MCF 10A (cell line): ENCODE measurements around the gene DEGS1. TPM values are rescaled to one million over a fixed set of nuclear protein-coding genes. Genes with fewer than 3 reads are reported as not detected.

Experiments
- BruUV-seq: library from RNA; stranded (reverse); fragments of 400-500 nt; replicated peaks from 2 replicates; lab custom pipeline; 2021; lab: Mats Ljungman, UMichigan
- CTCF ChIA-PET: fragments of 300-600 bp; sonication (Branson Sonifier 250); formaldehyde crosslinking; extraction: SDS; loops from one replicate; lab custom pipeline; 2021; ENCODE audit warnings: antibody characterized with exemption, inconsistent platforms; lab: Yijun Ruan, JAX
- POLR2A ChIA-PET: fragments of 300-600, 350-650 bp; sonication (Branson Sonifier 250); formaldehyde crosslinking; extraction: SDS; loops from one replicate; lab custom pipeline; 2020; ENCODE audit warnings: antibody characterized with exemption, inconsistent platforms; lab: Yijun Ruan, JAX
- DNase-seq: peaks from one replicate; pipeline ENCODE4 v3.0.0-alpha.2; 2018; ENCODE audit not compliant: unreplicated experiment
- H3K27ac Mint-ChIP-seq: one replicate; pipeline ENCODE4 v1.8.0; 2022; ENCODE audit warnings: mild to moderate bottlenecking, low read depth, mixed read lengths; ENCODE audit not compliant: unreplicated experiment
- H3K27me3 Mint-ChIP-seq: one replicate; pipeline ENCODE4 v1.8.0; 2022; ENCODE audit warnings: mixed read lengths; ENCODE audit not compliant: insufficient read depth, unreplicated experiment
- H3K36me3 Mint-ChIP-seq: one replicate; pipeline ENCODE4 v1.8.0; 2022; ENCODE audit warnings: mild to moderate bottlenecking, moderate library complexity, mixed read lengths; ENCODE audit not compliant: insufficient read depth, unreplicated experiment
- H3K4me1 Mint-ChIP-seq: one replicate; pipeline ENCODE4 v1.8.0; 2022; ENCODE audit warnings: mixed read lengths; ENCODE audit not compliant: insufficient read depth, unreplicated experiment
- H3K4me3 Mint-ChIP-seq: one replicate; pipeline ENCODE4 v1.8.0; 2022; ENCODE audit warnings: mild to moderate bottlenecking, moderate library complexity, mixed read lengths; ENCODE audit not compliant: unreplicated experiment
- H3K9me3 Mint-ChIP-seq: one replicate; pipeline ENCODE4 v1.8.0; 2022; ENCODE audit warnings: mixed read lengths; ENCODE audit not compliant: unreplicated experiment
- CTCF ChIP-seq: fragments of 200-600 bp; IDR thresholded peaks from one replicate; pipeline ENCODE4 v1.8.0; 2022; ENCODE audit warnings: antibody characterized with exemption, mild to moderate bottlenecking; ENCODE audit not compliant: unreplicated experiment
- intact Hi-C: fragments of 100-400 bp; cut with micrococcal nuclease; formaldehyde crosslinking; loops from 2 replicates; pipeline ENCODE4 v1.14.1; 2022
- total RNA-seq: library from RNA; stranded (reverse); gene quantifications from 2 replicates; pipeline ENCODE4 v1.2.3, GENCODE V29; 2022

The DEGS1 gene
- total RNA-seq, 1 experiment from 2014 or later = 99.1 TPM

GRCh38 chr1:224219612-224220059 lies 36.6 kb downstream of the DEGS1 start:
- POLR2A ChIA-PET = interaction anchor here (0.6 to 3.1 kb wide), 13 partner anchors 13 to 409 kb away, joined by 3 to 26 read pairs (median 3); partner anchors contain the start of genes DEGS1 and NVL
- Mint-ChIP-seq H3K9me3 (no peaks in the 10 kb centered on the region), H3K36me3 (no peaks in the 10 kb centered on the region), H3K27ac (no peak overlapping the region), H3K27me3 (no peaks in the 10 kb centered on the region), H3K4me3 (no peak overlapping the region), H3K4me1 (peaks cover 27% of the 10 kb centered on the region)
- CTCF ChIA-PET = interaction anchor here (0.7 to 0.8 kb wide), 5 partner anchors 22 to 814 kb away, joined by 3 to 4 read pairs (median 3); no protein-coding TSS in a partner anchor
- TF ChIP-seq CTCF = no peak
- intact Hi-C loops = loop anchor here (5.0 kb wide), 1 partner anchor 37 kb away; the partner anchor contains the start of gene DEGS1
- no TSS peak for BruUV-seq
- no peak for DNase-seq

DNA sequence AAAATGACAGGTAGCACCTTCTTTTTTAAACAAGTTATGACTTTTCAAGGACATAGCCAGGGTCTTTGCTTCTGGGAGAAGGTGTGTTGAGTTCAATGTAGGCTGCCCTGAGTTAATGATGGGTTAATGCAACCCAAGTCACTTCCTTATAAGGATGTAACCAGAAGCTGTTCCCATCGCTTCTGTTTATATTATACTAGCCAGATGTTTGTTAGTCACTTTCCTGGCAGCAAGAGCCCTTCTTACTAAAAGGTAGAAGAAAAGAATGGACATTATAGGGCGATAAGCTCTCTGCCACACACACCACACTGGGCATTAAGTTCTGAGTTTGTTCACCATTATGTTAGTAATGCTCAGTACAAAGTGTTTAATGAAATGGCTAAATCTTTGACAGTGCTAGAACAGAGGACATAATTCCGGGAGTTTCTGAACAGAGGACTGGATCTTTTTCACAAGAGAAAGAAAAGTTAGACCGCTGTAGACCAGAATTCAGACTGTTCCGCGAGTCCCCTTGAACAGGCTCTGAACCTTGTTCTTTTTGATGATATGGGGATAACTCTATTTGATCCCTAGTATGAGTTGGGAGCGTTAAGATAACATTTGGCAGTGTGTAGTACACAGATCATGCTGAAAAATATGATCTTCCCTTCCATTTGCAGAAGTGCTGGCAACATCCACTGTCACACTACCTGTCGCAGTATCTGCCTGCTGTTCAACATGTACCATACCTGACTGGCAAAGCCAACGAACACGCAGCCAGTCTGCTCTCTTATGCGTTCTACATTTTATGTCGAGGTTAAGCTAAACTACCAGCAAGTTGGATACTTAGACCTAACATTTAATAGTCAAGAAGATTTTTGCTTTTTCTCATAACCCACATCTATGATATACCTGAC lies 41.0 kb downstream of the DEGS1 start:
- peak; percentile 91 for DNase-seq
- Mint-ChIP-seq H3K27ac (peak overlapping the region; percentile 85), H3K4me1 (peaks cover 28% of the 10 kb centered on the region), H3K36me3 (peaks cover 29% of the 10 kb centered on the region), H3K9me3 (no peaks in the 10 kb centered on the region), H3K27me3 (no peaks in the 10 kb centered on the region), H3K4me3 (no peak overlapping the region)
- CTCF ChIA-PET = interaction anchor here (0.6 to 1.5 kb wide), 8 partner anchors 9 to 1134 kb away, joined by 3 read pairs; no protein-coding TSS in a partner anchor
- no peak for TF ChIP-seq CTCF
- POLR2A ChIA-PET = interaction anchor here (0.5 to 2.2 kb wide), 20 partner anchors 8 to 134 kb away, joined by 3 to 17 read pairs (median 4); partner anchors contain the start of genes DEGS1 and NVL
- TSS peak; percentile 36 for BruUV-seq
- intact Hi-C loops = loop anchor here (5.0 kb wide), 1 partner anchor 42 kb away; the partner anchor contains the start of gene DEGS1

GRCh38 chr1:224226849-224227502 lies 43.9 kb downstream of the DEGS1 start:
- ChIA-PET CTCF (interaction anchor here (0.6 kb wide), 1 partner anchor 1191 kb away, joined by 3 read pairs; no protein-coding TSS in a partner anchor), POLR2A (interaction anchor here (0.7 to 1.8 kb wide), 3 partner anchors 13 to 110 kb away, joined by 3 to 7 read pairs (median 4); no protein-coding TSS in a partner anchor)
- H3K27me3 Mint-ChIP-seq = no peaks in the 10 kb centered on the region
- H3K36me3 Mint-ChIP-seq = peaks cover 58% of the 10 kb centered on the region
- no peaks in the 10 kb centered on the region for H3K9me3 Mint-ChIP-seq
- no peak for TF ChIP-seq CTCF
- intact Hi-C loops = no loop called here
- no TSS peak for BruUV-seq
- no peak for DNase-seq
- H3K27ac Mint-ChIP-seq = no peak overlapping the region
- no peak overlapping the region for H3K4me3 Mint-ChIP-seq
- peaks cover 21% of the 10 kb centered on the region for H3K4me1 Mint-ChIP-seq
